ENCODE results near the gene MRPL20. TPM values are rescaled to one million over a fixed set of nuclear protein-coding genes. Genes with fewer than 3 reads are reported as not detected.
"Not testable (repeated sequence)": the region's sequence is repeated elsewhere in the genome, so short reads cannot be mapped to it uniquely, and the experiment has no call there.

The MRPL20 gene
- total RNA-seq, 4 donors from 2014 or later = 34.3 to 114 (median 65.1) TPM

- intact Hi-C loops (cut with DNase I; ENCODE audit: low total_unique reads) = no loop called here
- Histone ChIP-seq H3K4me1 (no peaks in the 10 kb centered on the region), H3K27me3 (no peaks in the 10 kb centered on the region), H3K9me3 (no peaks in the 10 kb centered on the region), H3K27ac (no peak overlapping the region), H3K36me3 (no peaks in the 10 kb centered on the region), H3K4me3 (no peak overlapping the region)
- TF ChIP-seq CTCF (IDR thresholded peaks at IDR 0.05) = no peak
- no peak for TF ChIP-seq POLR2A (IDR thresholded peaks at IDR 0.05)
- DNase-seq = no peak
Observed at GRCh38 chr1:1390675-1391074, 16.4 kb downstream of the MRPL20 start.

DNA sequence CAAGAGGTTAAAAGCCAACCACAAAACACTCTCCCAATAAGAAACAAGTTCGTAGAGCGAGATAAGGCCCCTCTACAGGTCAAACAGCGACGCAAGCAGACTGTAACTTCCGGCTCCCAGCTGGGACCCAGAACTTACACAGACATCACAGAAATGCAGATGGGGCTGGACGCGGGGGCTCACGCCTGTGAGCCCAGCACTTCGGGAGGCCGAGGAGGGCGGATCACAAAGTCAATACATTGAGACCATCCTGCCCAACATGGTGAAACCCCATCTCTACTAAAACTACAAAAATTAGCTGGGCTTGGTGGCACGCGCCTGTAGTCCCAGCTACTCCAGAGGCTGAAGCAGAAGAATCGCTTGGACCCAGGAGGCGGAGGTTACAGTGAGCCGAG, 19.0 kb downstream of the MRPL20 start:
- Histone ChIP-seq H3K4me1 (no peaks in the 10 kb centered on the region), H3K27me3 (no peaks in the 10 kb centered on the region), H3K27ac (no peak overlapping the region), H3K9me3 (no peaks in the 10 kb centered on the region), H3K36me3 (no peaks in the 10 kb centered on the region), H3K4me3 (no peak overlapping the region)
- TF ChIP-seq CTCF (IDR thresholded peaks at IDR 0.05) (no peak), POLR2A (IDR thresholded peaks at IDR 0.05) (no peak)
- intact Hi-C loops (cut with DNase I; ENCODE audit: low total_unique reads) = loop anchor here (10.0 kb wide), 1 partner anchor 117 kb away; no protein-coding TSS in a partner anchor
- no peak for DNase-seq

DNA sequence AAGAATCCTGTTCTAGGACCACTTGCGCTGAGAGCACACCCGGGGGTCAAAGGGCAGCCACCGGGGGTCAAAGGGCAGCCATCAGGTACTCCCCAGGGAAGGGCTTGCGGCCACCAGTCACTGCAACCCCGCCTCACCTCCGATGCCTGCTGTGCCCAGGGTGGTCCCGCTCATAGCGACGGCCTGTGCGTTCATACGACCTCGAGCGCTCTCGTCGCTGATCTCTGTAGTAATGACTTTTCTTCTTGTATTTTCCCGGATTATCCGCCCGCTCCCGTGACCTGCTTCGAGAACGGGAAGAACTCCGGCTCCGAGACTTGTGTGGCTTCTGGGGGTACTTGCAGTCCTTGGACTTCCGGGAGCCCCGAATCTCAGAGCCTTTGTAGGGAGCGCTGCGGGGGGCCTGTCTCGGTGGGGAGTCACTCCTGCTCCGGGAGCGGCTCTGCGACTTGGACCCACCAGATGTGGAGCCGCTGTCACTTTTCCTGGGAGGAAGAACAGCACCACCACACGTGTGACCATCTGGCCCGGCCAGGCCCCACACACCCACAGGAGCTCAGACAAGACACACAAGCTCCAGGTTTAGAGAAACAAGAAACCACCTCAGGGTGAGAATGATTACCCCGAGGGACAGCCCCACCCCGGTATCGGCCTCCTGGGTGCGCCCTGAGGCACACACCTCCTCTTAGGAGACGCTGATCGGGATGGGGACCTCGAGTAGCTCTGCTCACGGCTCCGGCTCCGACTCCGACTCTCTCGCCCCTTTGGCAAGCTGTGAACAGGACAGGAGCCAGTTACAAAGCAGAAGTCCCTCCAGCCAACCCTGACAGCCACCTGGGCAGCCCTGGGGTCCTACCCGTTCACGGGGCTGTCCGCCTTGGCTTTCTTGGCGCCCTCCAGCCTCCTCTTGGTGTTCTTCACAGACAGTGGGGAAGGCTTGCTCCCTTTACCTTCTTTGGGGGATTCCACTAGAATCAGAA, 19.7 kb downstream of the MRPL20 start:
- H3K36me3 ChIP-seq = no peaks in the 10 kb centered on the region
- DNase-seq = no peak
- no peak overlapping the region for H3K4me3 ChIP-seq
- H3K9me3 ChIP-seq = no peaks in the 10 kb centered on the region
- no peak for TF ChIP-seq POLR2A (IDR thresholded peaks at IDR 0.05)
- no peak for TF ChIP-seq CTCF (IDR thresholded peaks at IDR 0.05)
- no peaks in the 10 kb centered on the region for H3K27me3 ChIP-seq
- no peaks in the 10 kb centered on the region for H3K4me1 ChIP-seq
- intact Hi-C loops (cut with DNase I; ENCODE audit: low total_unique reads) = loop anchor here (10.0 kb wide), 1 partner anchor 117 kb away; no protein-coding TSS in a partner anchor
- no peak overlapping the region for H3K27ac ChIP-seq

- no peak overlapping the region for H3K27ac ChIP-seq
- H3K9me3 ChIP-seq = no peaks in the 10 kb centered on the region
- H3K36me3 ChIP-seq = no peaks in the 10 kb centered on the region
- no peaks in the 10 kb centered on the region for H3K27me3 ChIP-seq
- H3K4me3 ChIP-seq = no peak overlapping the region
- TF ChIP-seq POLR2A (IDR thresholded peaks at IDR 0.05) (no peak), CTCF (IDR thresholded peaks at IDR 0.05) (no peak)
- no peaks in the 10 kb centered on the region for H3K4me1 ChIP-seq
- intact Hi-C loops (cut with DNase I; ENCODE audit: low total_unique reads) = loop anchor here (10.0 kb wide), 1 partner anchor 119 kb away; no protein-coding TSS in a partner anchor
- no peak for DNase-seq
Observed at GRCh38 chr1:1385931-1386330, 21.2 kb downstream of the MRPL20 start.

GRCh38 chr1:1385339-1385738, 21.8 kb downstream of the MRPL20 start:
- DNase-seq, H3K4me1 ChIP-seq, H3K36me3 ChIP-seq, H3K9me3 ChIP-seq, H3K27me3 ChIP-seq, H3K27ac ChIP-seq, H3K4me3 ChIP-seq: not testable (repeated sequence)
- intact Hi-C loops (cut with DNase I; ENCODE audit: low total_unique reads) = loop anchor here (10.0 kb wide), 1 partner anchor 119 kb away; no protein-coding TSS in a partner anchor
